H1 (cell line): Measurements from ENCODE around the gene GALK1. TPM values are rescaled to one million over a fixed set of nuclear protein-coding genes. Genes with fewer than 3 reads are reported as not detected.
A peak's percentile ranks its signal among the peaks of the same experiment; 100 is the strongest.

Experiments
- CTCF ChIA-PET: fragments of 300-600 bp; sonication (Branson Sonifier 250); formaldehyde crosslinking; loops from one replicate; lab custom pipeline; 2021; ENCODE audit not compliant: partially characterized antibody; lab: Charles Lee
- POLR2A ChIA-PET: fragments of 300-600 bp; sonication (Branson Sonifier 250); formaldehyde crosslinking; loops from one replicate; lab custom pipeline; 2021; ENCODE audit warnings: inconsistent platforms; ENCODE audit not compliant: partially characterized antibody; lab: Charles Lee
- DNase-seq, 2 experiments: peaks; one replicate each; pipeline versions ENCODE4 v3.0.0 to v3.0.0-alpha.2; 2010 to 2022; ENCODE audit warnings: low spot score in 2 of 2, low read depth in 1 of 2, mixed read lengths in 1 of 2
- FAIRE-seq: peaks from 2 replicates; lab custom pipeline; 2011; peaks lifted over from hg19 to GRCh38; lab: Jason Lieb, UNC
- H2AFZ ChIP-seq: 2 replicates; pipeline ENCODE4 v1.8.1; 2012; ENCODE audit warnings: low read length, inconsistent platforms
- H2AK5ac ChIP-seq: 2 replicates; pipeline ENCODE4 v1.6.1; 2013; ENCODE audit warnings: low read depth, low read length
- H2BK120ac ChIP-seq: replicated peaks from 2 replicates; pipeline ENCODE3; 2013; ENCODE audit warnings: low read depth, low read length, inconsistent platforms
- H2BK12ac ChIP-seq: 2 replicates; pipeline ENCODE4 v1.6.1; 2013; ENCODE audit warnings: low read depth, low read length
- H2BK15ac ChIP-seq: 2 replicates; pipeline ENCODE4 v1.6.1; 2013; ENCODE audit warnings: low read length
- H2BK20ac ChIP-seq: 2 replicates; pipeline ENCODE4 v1.6.1; 2013; ENCODE audit warnings: low read length
- H2BK5ac ChIP-seq: 2 replicates; pipeline ENCODE4 v1.6.1; 2013; ENCODE audit warnings: low read depth, low read length
- H3K14ac ChIP-seq: 2 replicates; pipeline ENCODE4 v1.6.1; 2013; ENCODE audit warnings: inconsistent platforms; ENCODE audit not compliant: insufficient read length
- H3K18ac ChIP-seq: 2 replicates; pipeline ENCODE4 v1.6.1; 2013; ENCODE audit warnings: low read length; ENCODE audit errors: extremely low read depth
- H3K23ac ChIP-seq: 2 replicates; pipeline ENCODE4 v1.6.1; 2013; ENCODE audit warnings: inconsistent platforms; ENCODE audit not compliant: insufficient read length
- H3K23me2 ChIP-seq: 2 replicates; pipeline ENCODE4 v1.6.1; 2013; ENCODE audit warnings: low read depth, low read length
- H3K27ac ChIP-seq: 2 replicates; pipeline ENCODE4 v1.6.1; 2011; ENCODE audit warnings: low read depth, low read length, inconsistent platforms
- H3K27me3 ChIP-seq, 4 experiments: replicated peaks in 1 of 4; 1 replicate in 1 of 4; 2 replicates in 3 of 4; pipeline versions ENCODE4 v1.6.1 to v1.8.1; 2011 to 2013; ENCODE audit warnings: low read length in 3 of 4, mild to moderate bottlenecking in 3 of 4, inconsistent platforms in 2 of 4, mixed read lengths in 2 of 4, moderate library complexity in 1 of 4; ENCODE audit not compliant: control insufficient read depth in 3 of 4, insufficient read depth in 3 of 4; ENCODE audit errors: extremely low read depth in 1 of 4
- H3K36me3 ChIP-seq, 4 experiments: 2 replicates each; pipeline versions ENCODE4 v1.6.1 to v1.8.1; 2011 to 2013; ENCODE audit warnings: mild to moderate bottlenecking in 4 of 4, low read length in 3 of 4, moderate library complexity in 2 of 4, control low read depth in 1 of 4, inconsistent platforms in 1 of 4; ENCODE audit not compliant: insufficient read depth in 4 of 4, control insufficient read depth in 2 of 4
- H3K4ac ChIP-seq: replicated peaks from 2 replicates; pipeline ENCODE3; 2013; ENCODE audit warnings: low read length, low read depth, mixed read lengths, inconsistent platforms; ENCODE audit not compliant: insufficient read length
- H3K4me1 ChIP-seq, 4 experiments: replicated peaks in 1 of 4; 1 replicate in 1 of 4; 2 replicates in 3 of 4; pipeline versions ENCODE4 v1.6.1 to v1.8.1; 2011 to 2013; ENCODE audit warnings: low read length in 3 of 4, inconsistent platforms in 2 of 4, mixed read lengths in 1 of 4; ENCODE audit not compliant: insufficient read depth in 4 of 4, control insufficient read depth in 3 of 4
- H3K4me2 ChIP-seq, 2 experiments: 2 replicates each; pipeline versions ENCODE4 v1.6.1 to v1.8.1; 2011 to 2013; ENCODE audit warnings: low read depth in 2 of 2, low read length in 2 of 2, control low read depth in 1 of 2, inconsistent platforms in 1 of 2, mild to moderate bottlenecking in 1 of 2; ENCODE audit not compliant: insufficient read depth in 1 of 2
- H3K4me3 ChIP-seq, 4 experiments: fragments of 200-600, 300-600 bp in 1 of 4; sonication (generic), shearing (Covaris generic), sonication (Bioruptor Twin) in 1 of 4; 2 replicates each; pipeline versions ENCODE4 v1.5.1 to v1.8.1; 2011 to 2016; ENCODE audit warnings: low read length in 4 of 4, low read depth in 3 of 4, control low read depth in 2 of 4, inconsistent platforms in 2 of 4, mild to moderate bottlenecking in 2 of 4, mixed read lengths in 1 of 4, moderate library complexity in 1 of 4; ENCODE audit not compliant: insufficient read depth in 2 of 4; ENCODE audit errors: extremely low read depth in 1 of 4
- H3K56ac ChIP-seq: replicated peaks from 2 replicates; pipeline ENCODE3; 2013; ENCODE audit warnings: low read depth, mild to moderate bottlenecking, mixed read lengths, low read length, inconsistent platforms; ENCODE audit not compliant: insufficient read length
- H3K79me1 ChIP-seq: 2 replicates; pipeline ENCODE4 v1.6.1; 2013; ENCODE audit warnings: low read depth, low read length, control low read depth
- H3K79me2 ChIP-seq, 2 experiments: 2 replicates each; pipeline versions ENCODE4 v1.6.1 to v1.8.1; 2012 to 2013; ENCODE audit warnings: low read length in 2 of 2, mild to moderate bottlenecking in 2 of 2, inconsistent platforms in 1 of 2; ENCODE audit not compliant: insufficient read depth in 2 of 2, control insufficient read depth in 1 of 2
- H3K9ac ChIP-seq, 4 experiments: replicated peaks in 1 of 4; 1 replicate in 1 of 4; 2 replicates in 3 of 4; pipeline versions ENCODE4 v1.6.1 to v1.8.1; 2011 to 2013; ENCODE audit warnings: low read depth in 3 of 4, low read length in 3 of 4, control low read depth in 2 of 4, mild to moderate bottlenecking in 2 of 4, moderate library complexity in 2 of 4, inconsistent platforms in 1 of 4; ENCODE audit errors: extremely low read depth in 1 of 4
- H3K9me3 ChIP-seq, 2 experiments: 2 replicates each; pipeline versions ENCODE4 v1.6.1 to v1.8.1; 2012 to 2013; ENCODE audit warnings: mild to moderate bottlenecking in 2 of 2, moderate library complexity in 2 of 2, control low read depth in 1 of 2, inconsistent platforms in 1 of 2, low read depth in 1 of 2, low read length in 1 of 2, mixed read lengths in 1 of 2; ENCODE audit not compliant: insufficient read depth in 2 of 2
- H4K20me1 ChIP-seq, 2 experiments: replicated peaks in 1 of 2; 2 replicates each; pipeline versions ENCODE3 to v1.8.1; 2011 to 2013; ENCODE audit warnings: inconsistent platforms in 2 of 2, low read length in 2 of 2, mild to moderate bottlenecking in 1 of 2; ENCODE audit not compliant: insufficient read depth in 2 of 2, control insufficient read depth in 1 of 2
- H4K5ac ChIP-seq: 2 replicates; pipeline ENCODE4 v1.6.1; 2013; ENCODE audit warnings: low read length, low read depth, mixed read lengths, inconsistent platforms; ENCODE audit not compliant: insufficient read length
- H4K8ac ChIP-seq: 2 replicates; pipeline ENCODE4 v1.8.0; 2013; ENCODE audit warnings: mild to moderate bottlenecking, moderate library complexity, low read length, inconsistent platforms; ENCODE audit not compliant: insufficient read depth; ENCODE audit errors: extremely low read depth
- H4K91ac ChIP-seq: replicated peaks from 2 replicates; pipeline ENCODE3; 2013; ENCODE audit warnings: low read length, mixed read lengths, inconsistent platforms; ENCODE audit not compliant: insufficient read length
- CHD1 ChIP-seq: IDR thresholded peaks from 2 replicates; pipeline ENCODE4 v1.6.1; 2012; ENCODE audit warnings: low read depth, low read length, improper control_type of control experiment
- EGR1 ChIP-seq: IDR thresholded peaks from 2 replicates; pipeline ENCODE4 v1.6.1; 2011; ENCODE audit warnings: low read depth, low read length, borderline replicate concordance
- POLR2A ChIP-seq, 2 experiments: IDR thresholded peaks; 1 replicate in 1 of 2; 2 replicates in 1 of 2; pipeline ENCODE4 v1.6.1; 2011; ENCODE audit warnings: low read depth in 2 of 2, low read length in 2 of 2, mild to moderate bottlenecking in 2 of 2; ENCODE audit errors: control extremely low read depth in 1 of 2
- POLR2AphosphoS5 ChIP-seq: IDR thresholded peaks from 2 replicates; pipeline ENCODE4 v1.6.1; 2011; ENCODE audit warnings: low read depth, low read length
- SIRT6 ChIP-seq: IDR thresholded peaks from one replicate; pipeline ENCODE4 v1.7.1; 2012; ENCODE audit warnings: low read length, inconsistent platforms
- TBP ChIP-seq: IDR thresholded peaks from 2 replicates; pipeline ENCODE4 v1.6.1; 2011; ENCODE audit warnings: low read depth, low read length, improper control_type of control experiment
- WGBS, 2 experiments: shearing (Covaris generic) in 1 of 2; methylation state at CpG; one replicate each; pipeline versions ENCODE4 v1.1.6 to v1.1.7; 2013 to 2015; ENCODE audit warnings: low lambda C conversion rate in 2 of 2, mixed read lengths in 2 of 2, inconsistent platforms in 1 of 2, low coverage in 1 of 2, missing lambda C conversion rate in 1 of 2; ENCODE audit not compliant: insufficient replicate concordance in 2 of 2, insufficient coverage in 1 of 2, insufficient read length in 1 of 2; ENCODE audit errors: extremely low coverage in 1 of 2, missing lambda C conversion rate in 1 of 2; 5-methylcytosine and 5-hydroxymethylcytosine counted together
- polyA plus RNA-seq, 7 experiments: library from polyadenylated mRNA; depleted of rRNA in 3 of 7; stranded (reverse) in 5 of 7; unstranded in 2 of 7; fragments of >200 nt in 5 of 7; fragments of 200-250 nt in 2 of 7; gene quantifications; 1 replicate in 5 of 7; 2 replicates in 1 of 7; 4 replicates in 1 of 7; pipeline versions ENCODE4 v1.2.1 to v1.2.3, GENCODE V29; 2011 to 2013; ENCODE audit warnings: missing spikeins in 2 of 7, mixed read lengths in 2 of 7
- total RNA-seq: library from RNA; stranded (reverse); fragmentation: NEBNext Ultra II Directional; extraction: Animal tissue kit (Norgen Biotek cat#: 25700); gene quantifications from 2 replicates; pipeline ENCODE4 v1.2.1, GENCODE V29; 2021
- TF ChIP-seq, protein P1 (sequence below): IDR thresholded peaks from 2 replicates; pipeline ENCODE4 v1.6.1; 2012; ENCODE audit warnings: low read length, inconsistent platforms

The GALK1 gene
- total and polyA plus RNA-seq, 2 of the 8 experiments (the other 6 are each of a cell fraction or from before 2014, with no cell fraction given), result 34.1 to 47.9 TPM

DNA sequence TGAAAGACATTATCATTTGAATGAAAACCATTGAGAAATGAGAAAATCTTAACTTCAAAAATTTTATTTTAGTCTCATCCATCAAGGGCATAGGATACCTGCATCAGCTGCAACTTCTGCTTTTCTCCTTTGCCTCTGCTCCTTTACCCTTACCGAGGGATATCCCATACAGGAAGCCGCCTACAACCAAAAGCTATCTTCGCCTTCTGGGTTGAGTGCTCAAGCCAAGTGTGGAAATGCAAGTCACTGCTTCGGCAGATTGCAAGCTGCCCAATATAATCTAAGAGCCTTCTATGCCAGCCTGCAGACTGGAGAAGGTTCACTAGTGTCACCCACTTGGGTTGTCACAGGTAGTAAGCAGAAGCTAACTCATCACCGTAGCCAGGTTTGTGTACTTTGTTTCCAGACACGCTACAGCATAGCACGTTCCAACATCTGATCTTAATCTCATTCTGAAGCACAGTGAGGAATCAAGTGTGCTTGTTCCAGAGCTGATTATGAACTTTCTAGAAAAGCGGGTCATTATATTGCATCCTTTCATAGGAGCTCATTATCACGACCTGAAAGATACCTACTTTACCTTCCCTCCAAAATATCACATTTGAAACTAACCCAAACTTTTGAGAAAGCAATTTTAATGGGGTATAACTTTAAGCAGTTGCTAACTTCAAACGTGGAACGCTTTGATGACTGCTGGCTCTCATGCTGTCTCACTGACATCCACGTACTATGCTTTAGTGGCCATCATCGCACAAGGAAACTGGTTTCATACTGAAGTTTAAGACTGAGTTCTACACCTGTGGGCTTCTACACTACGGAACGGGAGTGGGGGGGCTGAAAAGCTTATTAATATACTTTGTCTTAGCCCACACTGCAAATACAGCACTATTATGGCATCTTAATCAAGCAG, 11.6 kb upstream of the GALK1 start:
- no peak overlapping the region for H2AK5ac ChIP-seq
- TF ChIP-seq TBP (no peak), POLR2AphosphoS5 (peak; percentile 99), SIRT6 (peak; percentile 81), POLR2A (IDR thresholded peaks at IDR 0.05; ENCODE audit: control extremely low read depth in 1 of 2, low read depth in 2 of 2, low read length in 2 of 2) (peak; percentile 56 to 90), EGR1 (0 out of 2 replicates have a peak, but pooled peaks have one; percentile 41), CHD1 (no peak)
- TF ChIP-seq, protein P1, sequence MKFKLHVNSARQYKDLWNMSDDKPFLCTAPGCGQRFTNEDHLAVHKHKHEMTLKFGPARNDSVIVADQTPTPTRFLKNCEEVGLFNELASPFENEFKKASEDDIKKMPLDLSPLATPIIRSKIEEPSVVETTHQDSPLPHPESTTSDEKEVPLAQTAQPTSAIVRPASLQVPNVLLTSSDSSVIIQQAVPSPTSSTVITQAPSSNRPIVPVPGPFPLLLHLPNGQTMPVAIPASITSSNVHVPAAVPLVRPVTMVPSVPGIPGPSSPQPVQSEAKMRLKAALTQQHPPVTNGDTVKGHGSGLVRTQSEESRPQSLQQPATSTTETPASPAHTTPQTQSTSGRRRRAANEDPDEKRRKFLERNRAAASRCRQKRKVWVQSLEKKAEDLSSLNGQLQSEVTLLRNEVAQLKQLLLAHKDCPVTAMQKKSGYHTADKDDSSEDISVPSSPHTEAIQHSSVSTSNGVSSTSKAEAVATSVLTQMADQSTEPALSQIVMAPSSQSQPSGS, result peak; percentile 79; the same call in 1 of the 2 replicates
- TF ChIP-seq, all 59 proteins: peak for 5
- Histone ChIP-seq H3K79me2 (peaks cover 3 to 28% of the 10 kb centered on the region in 2 experiments; a peak in 3 of 4 replicates), H2BK15ac (no peak overlapping the region), H2BK120ac (no peak overlapping the region), H3K4me3 (peak overlapping the region in 1 of 4 experiments; percentile 82; a peak in 2 of 8 replicates), H2BK20ac (no peak overlapping the region), H3K79me1 (no peaks in the 10 kb centered on the region), H4K91ac (no peak overlapping the region), H3K23me2 (no peaks in the 10 kb centered on the region), H4K8ac (no peak overlapping the region), H2BK12ac (no peak overlapping the region), H3K27me3 (no peaks in the 10 kb centered on the region), H3K4ac (no peak overlapping the region), H3K56ac (no peak overlapping the region), H2BK5ac (no peak overlapping the region), H3K36me3 (peaks cover 0 to 29% (median 14%) of the 10 kb centered on the region in 4 experiments; a peak in 5 of 8 replicates), H3K23ac (no peak overlapping the region), H2AFZ (no peak overlapping the region), H3K18ac (no peak overlapping the region), H3K9me3 (no peaks in the 10 kb centered on the region), H3K14ac (no peak overlapping the region), H3K4me2 (no peak overlapping the region; a peak in 1 of 4 replicates), H3K27ac (no peak overlapping the region), H4K20me1 (peaks cover 10 to 12% of the 10 kb centered on the region in 2 experiments), H4K5ac (no peak overlapping the region), H3K4me1 (peaks cover 0 to 4% (median 0%) of the 10 kb centered on the region in 4 experiments; a peak in 4 of 7 replicates), H3K9ac (no peak overlapping the region)
- ChIA-PET CTCF (interaction anchor here (0.6 to 21.4 kb wide), 9 partner anchors 20 to 174 kb away, joined by 3 to 359 read pairs (median 6); partner anchors contain the start of gene GALK1), POLR2A (interaction anchor here (0.6 to 8.5 kb wide), 32 partner anchors 9 to 250 kb away, joined by 3 to 425 read pairs (median 4); partner anchors contain the start of genes GALK1, ITGB4, RECQL5 and SAP30BP)
- no peak for DNase-seq
- no peak for FAIRE-seq
- WGBS, 2 experiments, result 90% methylated on average over 15 of the region's 15 CpGs; no CpG with 5 or more reads in 1 of the 2 experiments
